ENCODE results near the gene MYL6B. TPM values are rescaled to one million over a fixed set of nuclear protein-coding genes. Genes with fewer than 3 reads are reported as not detected.

MYL6B gene
- total and polyA plus RNA-seq, 2 of the 4 experiments (the other 2 are of a cell fraction), result 78.3 to 112 TPM

- H3K23ac ChIP-seq (ENCODE audit: low read depth, low read length), result peak overlapping the region; percentile 93
- peak overlapping the region; percentile 69 for H4K91ac ChIP-seq (ENCODE audit: insufficient read depth, low read depth, low read length)
- H3K4me1 ChIP-seq (ENCODE audit: control insufficient read depth, insufficient read depth, low read length), result peaks cover 13% of the 10 kb centered on the region
- H2AK5ac ChIP-seq (ENCODE audit: low read depth, low read length), result peak overlapping the region; percentile 87
- dilution Hi-C loops (cut with HindIII; ENCODE audit: low sequenced_read_pairs, unreplicated experiment), result no loop called here
- H4K8ac ChIP-seq (ENCODE audit: low read depth in 2 of 2, low read length in 2 of 2), result peak overlapping the region; percentile 61 to 93
- no peaks in the 10 kb centered on the region for H3K27me3 ChIP-seq (ENCODE audit: control insufficient read depth, insufficient read depth, low read length)
- H3K27ac ChIP-seq (ENCODE audit: insufficient read depth, low read length), result peak overlapping the region; percentile 73
- H3K4ac ChIP-seq (ENCODE audit: low read depth, low read length), result peak overlapping the region; percentile 93
- ChIA-PET POLR2A (ENCODE audit: unreplicated experiment) (no interaction called here), CTCF (interaction anchor here (1.0 kb wide), 1 partner anchor 36 kb away, joined by 3 read pairs; the partner anchor contains the start of gene SMARCC2)
- peak; percentile 2 for ATAC-seq (ENCODE audit: low read depth)
- WGBS, 2 experiments (ENCODE audit: extremely low coverage in 2 of 2, insufficient read length in 1 of 2), result no CpG with 5 or more reads among the region's 8 CpGs
- H3K18ac ChIP-seq (ENCODE audit: low read depth, low read length), result peak overlapping the region; percentile 48
- no peak for DNase-seq
- H3K79me1 ChIP-seq (ENCODE audit: low read depth in 1 of 2, low read length in 2 of 2), result peaks cover 22 to 55% of the 10 kb centered on the region in 2 experiments
- in situ Hi-C loops (cut with MboI; ENCODE audit: low sequenced_read_pairs), result no loop called here
- peak overlapping the region; percentile 92 for H3K9ac ChIP-seq (ENCODE audit: low read depth, low read length)
- no peaks in the 10 kb centered on the region for H3K9me3 ChIP-seq (ENCODE audit: control insufficient read depth, insufficient read depth, low read length)
- H3K4me2 ChIP-seq (ENCODE audit: low read depth, low read length), result peak overlapping the region; percentile 80
- peak overlapping the region; percentile 100 for H2AK9ac ChIP-seq (replicated peaks; ENCODE audit: low read depth, low read length, poor library complexity)
- 0 out of 2 replicates have a peak overlapping the region, but pooled peaks have one; percentile 30 for H2BK20ac ChIP-seq (ENCODE audit: low read depth, low read length)
- peak overlapping the region; percentile 98 for H3K14ac ChIP-seq (replicated peaks; ENCODE audit: low read depth, low read length)
- no peak overlapping the region for H2BK15ac ChIP-seq (ENCODE audit: low read depth, low read length)
- H4K20me1 ChIP-seq (ENCODE audit: insufficient read depth, low read length), result no peaks in the 10 kb centered on the region
- intact Hi-C loops (cut with micrococcal nuclease), result no loop called here
- no TSS peak for BruUV-seq (replicated peaks)
- H3K36me3 ChIP-seq (ENCODE audit: control insufficient read depth, insufficient read depth, low read length), result peaks cover 7% of the 10 kb centered on the region
- peak overlapping the region; percentile 79 for H4K5ac ChIP-seq (ENCODE audit: low read depth, low read length)
- H3K56ac ChIP-seq (ENCODE audit: extremely low read depth, insufficient read depth, low read length), result peak overlapping the region; percentile 70; the same call in 1 of the 2 replicates
- peak overlapping the region; percentile 93 for H2AFZ ChIP-seq (replicated peaks; ENCODE audit: low read length, poor library complexity)
- H2BK120ac ChIP-seq (ENCODE audit: low read depth, low read length), result peak overlapping the region; percentile 57
- peak overlapping the region; percentile 66 for H3K4me3 ChIP-seq (ENCODE audit: insufficient read depth, low read depth, low read length)
- peak overlapping the region; percentile 78 for H2BK5ac ChIP-seq (ENCODE audit: low read depth, low read length, poor library complexity, severe bottlenecking)
- H3K9me1 ChIP-seq (ENCODE audit: insufficient read depth, low read length), result peaks cover 14% of the 10 kb centered on the region
- no peak for TF ChIP-seq POLR2A (IDR thresholded peaks at IDR 0.05; ENCODE audit: low read depth, low read length)
- TF ChIP-seq RFX5 (IDR thresholded peaks at IDR 0.05; ENCODE audit: low read depth, low read length), result no peak
- TF ChIP-seq CHD1 (IDR thresholded peaks at IDR 0.05; ENCODE audit: low read depth, low read length), result no peak
- TF ChIP-seq FOS (IDR thresholded peaks at IDR 0.05; ENCODE audit: low read depth, low read length), result no peak
- TF ChIP-seq RAD21 (IDR thresholded peaks at IDR 0.05; ENCODE audit: low read length), result no peak
- TF ChIP-seq NFE2L2 (IDR thresholded peaks at IDR 0.05; ENCODE audit: low read depth, low read length), result no peak
- TF ChIP-seq MXI1 (IDR thresholded peaks at IDR 0.05; ENCODE audit: borderline replicate concordance, low read depth, low read length), result no peak
- no peak for TF ChIP-seq SMC3 (IDR thresholded peaks at IDR 0.05; ENCODE audit: low read depth, low read length)
- TF ChIP-seq MAZ (IDR thresholded peaks at IDR 0.05; ENCODE audit: borderline replicate concordance, low read depth, low read length), result no peak
- TF ChIP-seq ELK1 (IDR thresholded peaks at IDR 0.05; ENCODE audit: borderline replicate concordance, low read depth, low read length), result no peak
- no peak for TF ChIP-seq CTCF (conservative IDR thresholded peaks at IDR 0.05; ENCODE audit: low read depth, low read length)
- TF ChIP-seq MAFK (IDR thresholded peaks at IDR 0.05; ENCODE audit: low read depth, low read length), result no peak
- no peak for TF ChIP-seq USF2 (IDR thresholded peaks at IDR 0.05; ENCODE audit: low read depth, low read length)
- TF ChIP-seq CEBPB (IDR thresholded peaks at IDR 0.05; ENCODE audit: low read depth, low read length), result no peak
Observed at GRCh38 chr12:56152756-56153677, 630 bp downstream of the MYL6B start.

Measured in IMR-90 (cell line).